ENCODE results near the gene NFS1. TPM values are rescaled to one million over a fixed set of nuclear protein-coding genes. Genes with fewer than 3 reads are reported as not detected.
"Not testable (repeated sequence)": the region's sequence is repeated elsewhere in the genome, so short reads cannot be mapped to it uniquely, and the experiment has no call there.

The NFS1 gene
- total RNA-seq, 4 donors from 2014 or later: 16.1 to 32.1 (median 26.6) TPM

- DNase-seq (ENCODE audit: low spot score): no peak
- no peak for TF ChIP-seq CTCF (IDR thresholded peaks at IDR 0.05)
- ATAC-seq (ENCODE audit: low FRiP score): no peak
These were observed 25.4 kb upstream of the NFS1 start for GRCh38 chr20:35724321-35725230.

DNA sequence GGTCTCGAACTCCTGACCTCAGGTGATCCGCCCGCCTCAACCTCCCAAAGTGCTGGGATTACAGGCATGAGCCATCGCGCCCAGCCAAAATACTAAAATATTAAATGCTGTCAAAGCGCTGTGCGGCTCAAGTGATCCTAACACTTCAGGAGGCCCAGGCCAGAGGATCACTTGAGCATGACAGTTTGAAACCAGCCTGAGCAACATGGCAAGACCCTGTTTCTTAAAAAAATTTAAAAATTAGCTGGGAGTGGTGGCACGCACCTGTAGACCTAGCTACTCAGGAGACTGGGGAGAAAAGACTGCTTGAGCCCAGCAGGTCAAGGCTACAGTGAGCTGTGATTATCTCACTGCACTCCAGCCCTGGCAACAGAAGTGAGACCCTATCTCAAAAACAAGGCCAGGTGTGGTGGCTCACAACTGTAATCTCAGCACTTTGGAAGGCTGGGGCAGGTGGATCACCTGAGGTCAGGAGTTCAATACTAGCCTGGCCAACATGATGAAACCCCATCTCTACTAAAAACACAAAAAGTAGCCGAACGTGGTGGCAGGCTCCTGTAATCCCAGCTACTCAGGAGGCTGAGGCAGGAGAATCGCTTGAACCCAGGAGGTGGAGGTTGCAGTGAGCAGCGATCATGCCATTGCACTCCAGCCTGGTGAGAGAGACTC, 24.6 kb upstream of the NFS1 start:
- DNase-seq (ENCODE audit: low spot score); ATAC-seq (ENCODE audit: low FRiP score): not testable (repeated sequence)

DNA sequence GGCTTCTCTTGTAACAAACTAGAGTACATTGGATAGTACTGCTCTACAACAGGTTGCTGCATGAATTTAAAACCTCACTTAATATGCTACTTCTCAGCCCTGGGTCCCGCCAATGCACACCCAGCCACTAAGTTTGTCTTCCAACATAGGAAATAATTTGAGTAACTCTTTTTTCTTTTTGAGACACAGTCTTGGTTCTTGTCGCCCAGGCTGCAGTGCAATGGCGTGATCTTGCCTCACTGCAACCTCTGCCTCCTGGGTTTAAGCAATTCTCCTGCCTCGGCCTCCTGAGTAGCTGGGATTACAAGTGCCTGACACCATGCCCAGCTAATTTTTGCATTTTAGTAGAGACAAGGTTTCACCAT, 24.1 kb upstream of the NFS1 start:
- not testable (repeated sequence) for ATAC-seq (ENCODE audit: low FRiP score); DNase-seq (ENCODE audit: low spot score)

GRCh38 chr20:35721621-35722020, 22.5 kb upstream of the NFS1 start:
- no peak for TF ChIP-seq CTCF (IDR thresholded peaks at IDR 0.05)
- ATAC-seq (ENCODE audit: low FRiP score): no peak
- no peak for DNase-seq (ENCODE audit: low spot score)

- no peak for TF ChIP-seq CTCF (IDR thresholded peaks at IDR 0.05)
- ATAC-seq (ENCODE audit: low FRiP score): no peak
- no peak for DNase-seq (ENCODE audit: low spot score)
These were observed 22.1 kb upstream of the NFS1 start for GRCh38 chr20:35721219-35721618.

GRCh38 chr20:35720165-35721123, 21.3 kb upstream of the NFS1 start:
- DNase-seq (ENCODE audit: low spot score) (no peak), ATAC-seq (ENCODE audit: low FRiP score) (peak; percentile 17)
- TF ChIP-seq CTCF (IDR thresholded peaks at IDR 0.05): no peak

GRCh38 chr20:35719717-35720116, 20.6 kb upstream of the NFS1 start:
- DNase-seq (ENCODE audit: low spot score) (no peak), ATAC-seq (ENCODE audit: low FRiP score) (no peak)
- no peak for TF ChIP-seq CTCF (IDR thresholded peaks at IDR 0.05)

Measured in omental fat pad (tissue), 4 donors.